MG63 (cell line): ENCODE data around the gene RAG2. TPM values are rescaled to one million over a fixed set of nuclear protein-coding genes. Genes with fewer than 3 reads are reported as not detected.
A peak's percentile ranks its signal among the peaks of the same experiment; 100 is the strongest.

Source experiments
- DNase-seq: peaks from one replicate; pipeline ENCODE4 v3.0.0-alpha.2; 2020
- H3K27me3 ChIP-seq: fragments of 250-450 bp; sonication (Bioruptor Pico); 2 replicates; pipeline ENCODE4 v1.5.1; 2020; ENCODE audit warnings: mild to moderate bottlenecking, moderate library complexity
- H3K36me3 ChIP-seq: fragments of 250-450 bp; sonication (Bioruptor Pico); 2 replicates; pipeline ENCODE4 v1.5.1; 2020; ENCODE audit warnings: mild to moderate bottlenecking, moderate library complexity
- H3K4me3 ChIP-seq: fragments of 250-450 bp; sonication (Bioruptor Pico); 2 replicates; pipeline ENCODE4 v1.5.1; 2020; ENCODE audit warnings: mild to moderate bottlenecking, moderate library complexity
- H3K9me3 ChIP-seq: fragments of 250-450 bp; sonication (Bioruptor Pico); 2 replicates; pipeline ENCODE4 v1.5.1; 2020; ENCODE audit warnings: mild to moderate bottlenecking, moderate library complexity
- total RNA-seq: library from RNA; depleted of rRNA; stranded (reverse); fragments of >200 nt; shearing (Covaris generic); gene quantifications from 2 replicates; pipeline ENCODE4 v1.2.3, GENCODE V29; 2014; ENCODE audit warnings: low replicate concordance

The RAG2 gene
- total RNA-seq, 1 experiment from 2014 or later: not detected

DNA sequence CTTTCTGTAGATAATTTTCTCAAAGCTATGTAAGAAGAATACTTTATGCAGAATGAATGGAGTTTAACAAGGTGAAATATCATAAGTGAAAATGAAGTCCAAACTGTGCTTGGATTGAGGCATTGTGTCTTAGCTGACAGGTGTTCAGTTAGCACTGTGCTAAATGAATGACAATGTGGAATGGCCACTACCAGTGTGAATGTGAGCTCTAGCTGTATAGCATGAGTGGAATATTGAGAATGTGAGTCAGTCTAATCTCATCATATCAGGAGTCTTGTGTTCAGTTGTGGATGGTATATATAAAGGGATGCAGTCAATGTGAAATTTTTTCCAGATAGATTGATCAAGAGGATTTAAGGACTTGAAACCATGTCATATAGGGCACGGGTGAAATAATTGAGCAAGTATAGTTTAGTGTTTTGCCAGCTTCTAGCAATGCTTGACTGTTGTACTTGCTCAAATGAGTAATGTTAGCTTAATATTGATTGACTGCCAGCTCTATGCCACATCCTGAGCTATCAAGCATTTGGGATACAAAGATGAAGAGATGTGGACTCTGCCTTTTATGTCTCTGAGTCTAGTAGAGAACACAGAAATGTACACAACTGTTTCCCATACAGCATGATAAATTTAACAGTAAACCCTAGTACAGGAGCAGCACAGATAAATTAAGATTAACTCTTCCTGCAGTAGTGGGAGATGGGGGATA lies 10.6 kb upstream of the RAG2 start:
- Histone ChIP-seq H3K36me3 (no peaks in the 10 kb centered on the region), H3K4me3 (no peak overlapping the region), H3K9me3 (no peaks in the 10 kb centered on the region), H3K27me3 (no peaks in the 10 kb centered on the region)
- no peak for DNase-seq

DNA sequence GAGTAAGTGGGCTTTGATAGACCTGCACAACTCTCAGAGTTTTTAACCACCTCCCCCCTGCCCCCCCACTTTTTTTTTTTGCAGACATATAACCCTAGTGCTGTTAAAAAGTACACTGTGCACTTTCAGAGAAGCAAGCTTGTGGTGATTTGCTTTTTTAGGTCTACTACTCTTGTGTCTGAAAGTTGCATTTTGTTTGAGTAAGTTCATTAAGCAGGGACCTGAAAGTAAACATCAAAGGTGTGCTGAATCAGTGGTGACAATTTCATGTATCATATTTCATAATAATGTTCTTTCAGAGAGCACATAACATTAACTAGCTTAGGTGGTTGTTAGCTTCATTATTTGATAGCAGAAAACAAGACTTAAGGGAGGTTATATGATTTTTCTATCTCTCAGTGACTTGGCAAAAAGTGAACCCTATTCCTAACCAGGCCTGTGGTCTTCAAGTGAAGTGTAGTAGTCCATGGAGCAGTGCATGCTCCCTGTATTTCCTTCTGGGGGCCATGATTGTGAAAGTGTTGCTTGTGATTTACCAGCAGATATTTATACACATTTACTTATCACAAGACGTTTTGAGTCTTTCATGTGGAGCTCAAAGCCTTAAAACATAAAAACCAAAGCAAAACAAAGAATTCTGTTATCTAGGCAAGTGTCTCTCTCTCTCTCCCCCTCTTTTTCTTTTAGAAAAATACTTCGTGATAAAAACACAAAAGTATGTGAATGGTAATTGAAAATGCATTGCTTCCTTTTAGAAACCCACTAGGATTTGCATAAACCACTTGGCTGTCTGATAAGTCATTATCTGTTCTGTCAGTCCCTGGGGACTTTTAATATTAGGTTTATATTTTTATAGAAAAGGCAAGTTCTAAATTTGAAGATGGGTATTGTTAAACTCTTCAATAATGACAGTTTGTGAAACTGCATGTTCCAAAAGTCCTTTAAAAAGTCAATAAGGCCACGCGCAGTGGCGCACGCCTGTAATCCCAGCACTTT lies 7.5 kb upstream of the RAG2 start:
- H3K4me3 ChIP-seq: no peak overlapping the region
- no peaks in the 10 kb centered on the region for H3K36me3 ChIP-seq
- H3K9me3 ChIP-seq: no peaks in the 10 kb centered on the region
- H3K27me3 ChIP-seq: no peaks in the 10 kb centered on the region
- DNase-seq: no peak

DNA sequence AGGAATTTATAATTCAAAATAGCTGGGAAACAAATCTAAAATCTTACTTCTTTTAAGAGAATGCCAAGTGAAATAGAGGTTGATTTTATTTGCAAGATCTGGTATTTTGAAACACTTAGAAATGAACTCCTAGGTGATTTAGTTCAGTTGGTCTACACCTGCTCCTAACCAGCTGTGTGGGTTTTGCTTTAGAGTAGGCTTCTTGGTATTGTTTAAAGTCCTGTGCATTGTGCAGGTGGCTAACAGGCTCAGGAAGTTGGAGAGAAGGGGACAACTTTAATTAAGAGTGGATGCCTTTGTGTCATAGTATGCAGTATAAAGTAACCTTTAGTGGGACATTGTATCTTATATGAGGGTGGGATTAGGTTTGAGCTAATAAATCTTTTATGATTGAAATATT lies 4.1 kb upstream of the RAG2 start:
- H3K9me3 ChIP-seq: no peaks in the 10 kb centered on the region
- no peak for DNase-seq
- H3K4me3 ChIP-seq: no peak overlapping the region
- H3K27me3 ChIP-seq: no peaks in the 10 kb centered on the region
- H3K36me3 ChIP-seq: no peaks in the 10 kb centered on the region

DNA sequence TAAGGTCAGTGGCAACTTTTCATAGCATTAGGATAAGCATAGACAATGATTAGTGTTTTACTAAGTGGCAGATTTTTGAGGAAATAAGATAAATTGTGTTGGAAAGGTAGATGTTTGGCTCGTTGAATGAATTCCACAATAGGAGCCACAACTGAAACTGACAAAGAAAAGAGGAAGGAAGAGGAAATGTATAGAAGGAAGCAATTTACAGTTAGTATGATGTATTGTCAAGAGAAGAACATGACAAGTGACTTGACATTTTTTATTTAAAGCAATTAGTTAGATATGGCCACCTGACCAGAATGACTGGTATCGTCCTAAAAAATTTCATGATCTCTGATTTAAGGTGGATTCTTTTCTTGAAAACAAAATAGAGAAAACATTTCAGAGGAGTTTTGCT lies 3.1 kb upstream of the RAG2 start:
- no peak for DNase-seq
- Histone ChIP-seq H3K27me3 (no peaks in the 10 kb centered on the region), H3K36me3 (no peaks in the 10 kb centered on the region), H3K9me3 (no peaks in the 10 kb centered on the region), H3K4me3 (no peak overlapping the region)

DNA sequence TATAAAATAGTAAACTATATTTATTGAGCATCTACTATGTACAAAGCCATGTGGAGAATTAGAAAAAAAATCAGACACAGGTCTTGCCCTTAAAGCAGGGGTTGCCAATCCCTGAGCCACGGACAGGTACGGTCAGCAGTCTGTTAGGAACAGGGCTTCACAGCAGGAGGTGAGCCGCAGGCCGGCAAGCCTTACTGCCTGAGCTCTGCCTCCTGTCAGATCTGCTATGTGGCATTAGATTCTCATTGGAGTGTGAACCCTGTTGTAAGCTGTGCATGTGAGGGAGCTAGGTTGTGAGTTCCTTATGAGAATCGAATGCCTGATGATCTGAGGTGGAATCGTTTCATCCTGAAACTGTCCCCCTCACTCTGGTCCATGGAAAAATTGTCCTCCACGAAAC lies 2.1 kb upstream of the RAG2 start:
- H3K27me3 ChIP-seq: no peaks in the 10 kb centered on the region
- no peak overlapping the region for H3K4me3 ChIP-seq
- no peaks in the 10 kb centered on the region for H3K9me3 ChIP-seq
- H3K36me3 ChIP-seq: no peaks in the 10 kb centered on the region
- DNase-seq: no peak

DNA sequence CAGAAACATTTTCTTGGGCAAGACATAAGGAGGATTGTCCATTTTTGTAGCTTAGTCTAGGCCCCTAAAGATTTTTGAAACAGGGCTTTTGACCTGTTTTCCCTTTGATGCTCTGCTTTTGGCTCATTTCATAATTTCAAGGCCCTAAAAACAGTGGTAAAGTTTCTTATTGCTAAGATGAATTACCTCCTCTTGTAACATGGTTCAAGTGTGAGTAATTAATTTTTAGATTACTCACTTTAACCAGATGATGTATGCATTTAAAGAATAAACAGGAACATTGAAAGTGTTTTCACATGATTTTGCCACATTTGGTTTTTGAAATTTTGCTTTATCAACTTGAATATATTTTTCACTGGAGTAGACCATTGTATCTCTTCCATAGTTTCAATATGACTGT lies 1.2 kb downstream of the RAG2 start:
- H3K4me3 ChIP-seq: no peak overlapping the region
- H3K36me3 ChIP-seq: no peaks in the 10 kb centered on the region
- DNase-seq: no peak
- H3K9me3 ChIP-seq: no peaks in the 10 kb centered on the region
- no peaks in the 10 kb centered on the region for H3K27me3 ChIP-seq

DNA sequence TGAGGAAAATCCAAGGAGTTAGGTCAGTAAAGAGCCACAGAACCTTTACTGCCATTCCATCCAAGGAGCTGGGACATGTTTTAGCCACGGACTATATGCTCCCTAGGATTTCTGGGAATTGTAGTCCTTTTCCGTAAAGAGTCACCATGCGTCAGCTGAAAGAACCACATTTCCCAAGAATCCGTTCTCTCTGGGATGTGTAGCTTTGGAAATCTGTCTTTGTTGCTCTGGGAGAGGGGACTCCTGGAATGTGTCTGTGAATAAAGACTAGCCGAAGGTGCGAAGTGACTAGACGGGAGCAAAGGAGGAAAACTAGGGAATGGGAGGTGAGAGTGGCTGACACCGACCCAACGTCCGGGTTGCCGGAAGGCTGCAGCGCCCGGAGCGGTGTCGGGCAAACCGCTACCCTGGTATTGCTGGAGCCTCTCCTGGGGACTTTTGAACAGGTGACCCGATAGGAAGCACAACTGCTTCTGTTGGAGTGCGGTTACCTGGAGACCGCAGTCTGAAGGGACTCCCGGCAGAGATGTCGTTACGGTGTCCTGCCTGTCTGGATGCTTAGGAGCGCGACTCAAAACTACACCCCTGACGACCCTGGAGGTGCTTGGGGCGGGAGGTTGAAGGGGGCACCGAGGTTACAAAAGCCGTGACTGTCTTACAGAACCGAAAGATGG lies 3.6 kb downstream of the RAG2 start, which contains the start of gene IFTAP:
Gene IFTAP (plus strand): TSS at position 187 of the 674 bp plus-strand sequence. CDS start 15,602 bp downstream, outside the sequence.
- no peaks in the 10 kb centered on the region for H3K36me3 ChIP-seq
- peak within 1 kb of the TSS; percentile 85 for H3K4me3 ChIP-seq
- peaks cover 11% of the 10 kb centered on the region; the same call in 1 of the 2 replicates for H3K27me3 ChIP-seq
- DNase-seq: peak; percentile 42
- no peaks in the 10 kb centered on the region for H3K9me3 ChIP-seq

DNA sequence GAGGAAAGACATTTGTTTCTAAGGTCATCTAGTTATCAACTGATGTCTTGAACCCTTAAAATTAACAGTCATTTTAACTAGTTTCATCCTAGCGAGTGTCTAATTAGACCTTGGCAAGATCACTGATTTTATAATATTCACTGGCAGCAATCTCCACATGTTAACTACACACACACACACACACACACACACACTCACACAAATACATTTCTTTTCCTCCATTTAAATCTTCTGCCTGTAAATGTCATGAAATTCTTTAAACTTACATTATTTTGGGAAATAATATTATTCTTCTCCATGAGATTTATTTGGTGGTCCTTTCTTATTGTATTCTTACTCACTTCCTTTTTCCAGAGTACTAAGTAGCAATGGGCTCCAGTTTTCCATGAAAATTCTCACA lies 6.6 kb downstream of the RAG2 start:
- no peak for DNase-seq
- H3K9me3 ChIP-seq: no peaks in the 10 kb centered on the region
- no peaks in the 10 kb centered on the region for H3K36me3 ChIP-seq

DNA sequence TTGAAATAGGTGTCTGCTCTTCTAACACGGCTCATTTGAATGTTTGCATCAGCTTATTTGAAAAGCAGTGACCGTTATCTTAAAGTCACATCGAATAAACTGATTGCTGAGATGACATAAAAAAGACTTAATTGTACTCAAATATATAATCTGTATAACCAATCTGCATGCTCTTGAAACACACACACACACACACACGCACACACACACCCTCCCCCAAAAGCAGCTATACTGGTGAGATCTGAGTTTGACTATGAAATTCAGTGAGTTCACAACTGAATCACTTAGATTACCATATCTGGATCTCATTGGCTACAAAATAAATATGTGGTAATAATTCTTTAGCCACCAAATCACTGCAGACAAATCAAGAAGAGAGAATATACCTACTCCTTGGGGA lies 7.5 kb downstream of the RAG2 start:
- Histone ChIP-seq H3K9me3 (no peaks in the 10 kb centered on the region), H3K36me3 (no peaks in the 10 kb centered on the region), H3K27me3 (peaks cover 19% of the 10 kb centered on the region), H3K4me3 (no peak overlapping the region)
- no peak for DNase-seq

More for the DNA sequence above, 6.6 kb downstream of the RAG2 start:
- Histone ChIP-seq H3K27me3 (peaks cover 18% of the 10 kb centered on the region), H3K4me3 (no peak overlapping the region)

DNA sequence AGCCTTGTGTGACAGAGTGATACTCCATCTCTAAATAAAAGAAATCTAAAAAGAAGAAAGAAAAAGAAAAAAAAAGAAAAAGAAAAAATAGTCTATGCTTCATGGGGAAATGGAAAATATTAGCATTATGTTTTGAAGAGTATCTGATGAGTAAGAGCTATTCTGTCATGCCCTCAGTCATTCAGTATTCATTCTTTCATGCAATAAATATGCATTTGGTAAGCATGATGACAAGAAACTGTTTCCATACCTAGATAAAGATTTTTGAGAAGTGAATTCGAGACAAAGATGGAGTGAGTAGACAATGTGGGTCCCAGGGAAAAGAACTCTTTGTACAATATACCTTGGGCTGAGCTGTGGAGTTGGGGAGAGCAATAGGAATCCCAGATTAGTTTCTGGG lies 9.9 kb downstream of the RAG2 start:
- DNase-seq: no peak
- Histone ChIP-seq H3K27me3 (peaks cover 22% of the 10 kb centered on the region), H3K9me3 (no peaks in the 10 kb centered on the region), H3K36me3 (no peaks in the 10 kb centered on the region), H3K4me3 (no peak overlapping the region)

DNA sequence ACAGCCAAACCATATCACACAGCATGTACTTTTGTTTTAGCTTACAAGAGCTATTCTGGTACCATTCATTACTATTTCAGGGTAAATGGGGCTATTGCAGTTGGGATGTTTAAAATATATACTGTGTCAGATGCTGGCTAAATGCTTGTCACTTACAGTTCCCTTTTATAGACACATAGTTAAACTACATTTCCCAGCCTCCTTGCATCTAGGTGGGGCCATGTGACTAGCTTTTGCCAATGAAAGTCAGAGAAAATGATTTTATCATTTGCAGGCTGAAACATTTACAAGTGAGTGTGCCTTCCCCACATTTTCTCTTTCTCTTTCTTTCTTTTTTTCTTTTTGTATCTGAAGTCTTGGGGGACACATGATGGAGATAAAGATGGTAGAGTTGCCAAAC lies 11.5 kb downstream of the RAG2 start:
- Histone ChIP-seq H3K27me3 (peaks cover 22% of the 10 kb centered on the region), H3K4me3 (no peak overlapping the region)
- DNase-seq: no peak

DNA sequence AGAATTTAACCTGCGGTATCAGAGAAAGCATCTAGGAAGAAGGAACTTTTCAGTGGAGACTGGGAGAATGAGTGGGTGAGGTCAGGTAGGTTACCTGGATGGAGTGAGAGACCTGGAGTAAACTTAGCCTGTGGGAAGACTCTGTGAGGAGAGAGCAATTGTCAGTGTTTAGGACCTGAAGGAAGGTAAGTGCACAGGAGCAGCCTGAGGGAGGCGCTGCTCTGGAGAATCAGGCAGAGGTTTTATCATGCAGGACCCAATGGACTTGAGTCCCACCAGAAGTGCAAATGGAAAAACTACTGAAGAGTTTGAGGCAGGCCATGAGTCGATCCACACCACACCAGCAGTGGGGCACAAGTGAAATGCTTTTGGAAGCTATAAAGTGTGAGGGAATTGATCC lies 14.4 kb downstream of the RAG2 start:
- Histone ChIP-seq H3K9me3 (no peaks in the 10 kb centered on the region; the same call in 1 of the 2 replicates), H3K36me3 (no peaks in the 10 kb centered on the region), H3K4me3 (no peak overlapping the region), H3K27me3 (peaks cover 11% of the 10 kb centered on the region; the same call in 1 of the 2 replicates)
- no peak for DNase-seq

More for the DNA sequence above, 11.5 kb downstream of the RAG2 start:
- no peaks in the 10 kb centered on the region for H3K36me3 ChIP-seq
- H3K9me3 ChIP-seq: no peaks in the 10 kb centered on the region; the same call in 1 of the 2 replicates

DNA sequence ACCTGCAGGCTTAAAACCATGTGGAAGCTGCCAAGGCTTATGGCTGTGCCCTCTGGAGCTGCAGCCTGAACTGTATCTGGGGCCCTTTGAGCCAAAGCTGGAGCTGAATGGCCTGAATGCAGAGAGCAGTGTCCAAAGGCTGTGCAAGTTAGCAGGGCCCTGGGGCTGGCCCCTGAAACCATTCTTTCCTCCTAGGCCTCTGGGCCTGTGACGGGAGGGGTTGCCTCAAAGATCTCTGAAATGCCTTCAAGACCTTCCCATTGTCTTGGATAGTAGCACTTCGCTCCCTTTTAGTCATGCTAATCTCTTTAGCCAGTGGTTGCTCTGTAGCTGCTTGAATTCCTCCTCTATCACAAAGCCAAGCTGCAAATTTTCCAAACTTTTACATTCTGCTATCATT lies 16.5 kb downstream of the RAG2 start:
- no peaks in the 10 kb centered on the region; the same call in 1 of the 2 replicates for H3K9me3 ChIP-seq
- H3K27me3 ChIP-seq: peaks cover 8% of the 10 kb centered on the region; the same call in 1 of the 2 replicates
- no peak for DNase-seq
- no peaks in the 10 kb centered on the region for H3K36me3 ChIP-seq
- no peak overlapping the region for H3K4me3 ChIP-seq

DNA sequence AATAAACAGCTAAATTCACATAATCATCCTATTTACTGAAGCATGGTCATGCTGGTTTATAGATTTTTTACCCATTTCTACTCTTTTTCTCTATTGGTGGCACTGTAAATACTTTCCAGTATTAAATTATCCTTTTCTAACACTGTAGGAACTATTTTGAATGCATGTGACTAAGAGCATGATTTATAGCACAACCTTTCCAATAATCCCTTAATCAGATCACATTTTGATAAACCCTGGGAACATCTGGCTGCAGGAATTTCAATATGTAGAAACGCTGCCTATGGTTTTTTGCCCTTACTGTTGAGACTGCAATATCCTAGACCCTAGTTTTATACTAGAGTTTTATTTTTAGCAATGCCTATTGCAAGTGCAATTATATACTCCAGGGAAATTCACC lies 19.6 kb downstream of the RAG2 start:
- Histone ChIP-seq H3K9me3 (no peaks in the 10 kb centered on the region; the same call in 1 of the 2 replicates), H3K36me3 (no peaks in the 10 kb centered on the region), H3K4me3 (no peak overlapping the region), H3K27me3 (peaks cover 4% of the 10 kb centered on the region)
- DNase-seq: no peak

DNA sequence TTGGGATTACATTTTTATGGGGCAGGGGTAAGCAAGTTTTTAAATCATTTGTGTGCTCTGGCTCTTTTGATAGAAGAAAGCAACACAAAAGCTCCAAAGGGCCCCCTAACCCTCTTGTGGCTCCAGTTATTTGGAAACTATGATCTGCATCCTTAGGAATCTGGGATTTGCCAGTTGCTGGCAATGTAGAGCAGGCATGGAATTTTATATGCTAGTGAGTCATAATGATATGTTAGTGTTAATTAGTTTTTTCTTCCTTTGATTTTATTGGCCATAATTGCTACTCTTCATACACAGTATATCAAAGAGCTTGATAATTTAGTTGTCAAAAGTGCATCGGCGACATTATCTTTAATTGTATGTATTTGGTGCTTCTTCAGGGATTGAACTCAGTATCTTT lies 20.2 kb downstream of the RAG2 start:
- H3K27me3 ChIP-seq: peaks cover 10% of the 10 kb centered on the region
- H3K4me3 ChIP-seq: no peak overlapping the region
- H3K9me3 ChIP-seq: no peaks in the 10 kb centered on the region; the same call in 1 of the 2 replicates
- DNase-seq: peak; percentile 12
- H3K36me3 ChIP-seq: no peaks in the 10 kb centered on the region

DNA sequence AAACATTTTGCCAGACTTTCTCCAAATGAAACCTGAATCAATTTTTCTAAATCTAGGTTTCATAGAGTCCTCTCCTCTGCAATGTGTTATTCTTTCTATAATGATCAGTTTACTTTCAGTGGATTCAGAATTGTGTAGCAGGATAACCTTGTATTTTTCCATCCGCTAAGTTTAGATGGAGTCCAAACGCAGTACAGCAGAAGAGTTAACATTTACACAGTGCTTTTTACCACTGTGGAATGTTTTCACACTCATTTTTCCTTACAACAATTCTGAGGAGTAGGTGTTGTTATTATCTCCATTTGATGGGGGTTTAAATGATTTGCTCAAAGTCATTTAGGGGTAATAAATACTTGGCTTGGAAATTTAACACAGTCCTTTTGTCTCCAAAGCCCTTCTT lies 20.7 kb downstream of the RAG2 start:
- peaks cover 15% of the 10 kb centered on the region for H3K27me3 ChIP-seq
- no peaks in the 10 kb centered on the region; the same call in 1 of the 2 replicates for H3K9me3 ChIP-seq
- no peak for DNase-seq

DNA sequence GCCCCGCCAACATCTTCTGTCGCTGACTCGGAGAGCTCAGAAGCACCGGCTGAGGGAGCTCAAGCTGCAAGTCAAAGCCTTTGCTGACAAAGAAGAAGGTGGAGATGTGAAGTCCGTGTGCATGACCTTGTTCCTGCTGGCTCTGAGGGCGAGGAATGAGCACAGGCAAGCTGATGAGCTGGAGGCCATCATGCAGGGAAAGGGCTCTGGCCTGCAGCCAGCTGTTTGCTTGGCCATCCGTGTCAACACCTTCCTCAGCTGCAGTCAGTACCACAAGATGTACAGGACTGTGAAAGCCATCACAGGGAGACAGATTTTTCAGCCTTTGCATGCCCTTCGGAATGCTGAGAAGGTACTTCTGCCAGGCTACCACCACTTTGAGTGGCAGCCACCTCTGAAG lies 23.6 kb downstream of the RAG2 start:
- Histone ChIP-seq H3K9me3 (no peaks in the 10 kb centered on the region), H3K27me3 (peaks cover 41% of the 10 kb centered on the region), H3K4me3 (no peak overlapping the region), H3K36me3 (no peaks in the 10 kb centered on the region)
- no peak for DNase-seq

More for the DNA sequence above, 20.7 kb downstream of the RAG2 start:
- Histone ChIP-seq H3K36me3 (no peaks in the 10 kb centered on the region), H3K4me3 (no peak overlapping the region)
